ENCODE results near the gene CEP112.

DNA sequence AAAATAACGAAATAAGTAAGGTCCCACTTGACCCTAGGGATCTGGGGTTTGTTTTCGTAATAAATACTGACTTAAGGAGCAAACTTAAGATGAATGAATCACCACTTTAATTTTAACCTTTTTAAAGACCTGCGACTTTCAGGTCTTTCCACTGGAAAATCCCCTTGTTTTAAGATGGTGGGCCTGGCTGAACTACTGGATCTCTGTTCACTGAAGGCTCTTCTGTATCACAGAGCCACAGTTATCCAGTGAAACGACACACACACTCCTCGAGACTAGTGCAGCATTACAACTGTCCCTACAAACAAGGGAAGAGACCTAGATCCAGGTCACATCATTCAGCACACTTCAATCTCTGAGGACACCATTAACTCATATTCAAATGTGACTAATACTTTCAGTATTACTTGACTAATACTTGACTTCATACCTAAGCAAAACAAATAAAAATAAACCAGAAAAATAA, 299.0 kb downstream of the CEP112 start:
- TF ChIP-seq, protein P1, sequence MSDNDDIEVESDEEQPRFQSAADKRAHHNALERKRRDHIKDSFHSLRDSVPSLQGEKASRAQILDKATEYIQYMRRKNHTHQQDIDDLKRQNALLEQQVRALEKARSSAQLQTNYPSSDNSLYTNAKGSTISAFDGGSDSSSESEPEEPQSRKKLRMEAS (IDR thresholded peaks at IDR 0.05; ENCODE audit: insufficient read depth, insufficient read length): no peak
- TF ChIP-seq, protein P2, sequence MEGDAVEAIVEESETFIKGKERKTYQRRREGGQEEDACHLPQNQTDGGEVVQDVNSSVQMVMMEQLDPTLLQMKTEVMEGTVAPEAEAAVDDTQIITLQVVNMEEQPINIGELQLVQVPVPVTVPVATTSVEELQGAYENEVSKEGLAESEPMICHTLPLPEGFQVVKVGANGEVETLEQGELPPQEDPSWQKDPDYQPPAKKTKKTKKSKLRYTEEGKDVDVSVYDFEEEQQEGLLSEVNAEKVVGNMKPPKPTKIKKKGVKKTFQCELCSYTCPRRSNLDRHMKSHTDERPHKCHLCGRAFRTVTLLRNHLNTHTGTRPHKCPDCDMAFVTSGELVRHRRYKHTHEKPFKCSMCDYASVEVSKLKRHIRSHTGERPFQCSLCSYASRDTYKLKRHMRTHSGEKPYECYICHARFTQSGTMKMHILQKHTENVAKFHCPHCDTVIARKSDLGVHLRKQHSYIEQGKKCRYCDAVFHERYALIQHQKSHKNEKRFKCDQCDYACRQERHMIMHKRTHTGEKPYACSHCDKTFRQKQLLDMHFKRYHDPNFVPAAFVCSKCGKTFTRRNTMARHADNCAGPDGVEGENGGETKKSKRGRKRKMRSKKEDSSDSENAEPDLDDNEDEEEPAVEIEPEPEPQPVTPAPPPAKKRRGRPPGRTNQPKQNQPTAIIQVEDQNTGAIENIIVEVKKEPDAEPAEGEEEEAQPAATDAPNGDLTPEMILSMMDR (IDR thresholded peaks at IDR 0.05; ENCODE audit: extremely low read depth in 1 of 2, insufficient read depth in 1 of 2, low read depth in 1 of 2, low read length in 2 of 2): no peak
- TF ChIP-seq POLR2AphosphoS5 (IDR thresholded peaks at IDR 0.05; ENCODE audit: insufficient read depth, low read depth, low read length): no peak
- TF ChIP-seq POLR2A (IDR thresholded peaks at IDR 0.05; ENCODE audit: low read depth, low read length): no peak

All from endothelial cell of umbilical vein (primary cell).